Nephron (organoid): ENCODE data around the gene OR51A4.
A peak's percentile ranks its signal among the peaks of the same experiment; 100 is the strongest.
"Not testable (repeated sequence)": the region's sequence is repeated elsewhere in the genome, so short reads cannot be mapped to it uniquely, and the experiment has no call there.

Source experiments
- H3K27ac Mint-ChIP-seq, 3 experiments: 2 replicates each; pipeline ENCODE4 v1.8.0; 2020; ENCODE audit warnings: mixed read lengths in 3 of 3, mild to moderate bottlenecking in 2 of 3, moderate library complexity in 1 of 3
- H3K27me3 Mint-ChIP-seq: 2 replicates; pipeline ENCODE4 v1.8.0; 2021; ENCODE audit warnings: low read depth, mild to moderate bottlenecking, moderate library complexity, mixed read lengths
- H3K36me3 Mint-ChIP-seq: 2 replicates; pipeline ENCODE4 v1.8.0; 2020; ENCODE audit warnings: low read depth, mixed read lengths
- H3K4me1 Mint-ChIP-seq: 2 replicates; pipeline ENCODE4 v1.8.0; 2020; ENCODE audit warnings: mixed read lengths
- H3K4me3 Mint-ChIP-seq, 3 experiments: 2 replicates each; pipeline ENCODE4 v1.8.0; 2020; ENCODE audit warnings: mild to moderate bottlenecking in 3 of 3, mixed read lengths in 3 of 3, moderate library complexity in 2 of 3
- H3K9me3 Mint-ChIP-seq: 2 replicates; pipeline ENCODE4 v1.8.0; 2020; ENCODE audit warnings: mixed read lengths
- TF ChIP-seq, protein P1 (sequence below), 3 experiments: fragments of 200-600 bp; sonication (generic); IDR thresholded peaks; one replicate each; pipeline ENCODE4 v1.5.0; 2021; ENCODE audit warnings: antibody characterized with exemption in 3 of 3; ENCODE audit not compliant: unreplicated experiment in 3 of 3

The OR51A4 gene

DNA sequence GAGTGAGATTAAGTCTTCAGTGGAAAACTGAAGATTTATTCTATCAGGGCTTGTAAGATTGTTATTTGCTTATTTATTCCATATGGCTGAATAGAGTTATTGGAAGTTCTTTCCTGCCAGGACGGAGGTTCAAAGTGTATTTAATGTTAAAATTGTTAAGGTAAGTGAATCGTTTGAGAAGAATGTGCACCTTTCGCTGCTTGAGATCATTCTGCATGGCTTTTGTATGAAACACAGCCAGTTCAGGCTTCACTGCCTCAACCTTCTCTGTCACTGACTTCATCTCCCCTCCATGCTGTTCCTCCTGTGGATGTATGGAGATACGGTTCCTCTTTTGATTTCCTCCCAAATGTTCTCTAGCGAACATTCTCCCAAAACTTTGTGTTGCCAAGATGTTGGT is 28.0 kb upstream of the OR51A4 start:
- Mint-ChIP-seq H3K36me3 (no peaks in the 10 kb centered on the region), H3K4me3 (no peak overlapping the region), H3K27me3 (no peaks in the 10 kb centered on the region), H3K9me3 (peaks cover 2% of the 10 kb centered on the region), H3K27ac (peak overlapping the region in 2 of 3 experiments; percentile 29 to 40), H3K4me1 (peaks cover 17% of the 10 kb centered on the region)
- TF ChIP-seq, protein P1, sequence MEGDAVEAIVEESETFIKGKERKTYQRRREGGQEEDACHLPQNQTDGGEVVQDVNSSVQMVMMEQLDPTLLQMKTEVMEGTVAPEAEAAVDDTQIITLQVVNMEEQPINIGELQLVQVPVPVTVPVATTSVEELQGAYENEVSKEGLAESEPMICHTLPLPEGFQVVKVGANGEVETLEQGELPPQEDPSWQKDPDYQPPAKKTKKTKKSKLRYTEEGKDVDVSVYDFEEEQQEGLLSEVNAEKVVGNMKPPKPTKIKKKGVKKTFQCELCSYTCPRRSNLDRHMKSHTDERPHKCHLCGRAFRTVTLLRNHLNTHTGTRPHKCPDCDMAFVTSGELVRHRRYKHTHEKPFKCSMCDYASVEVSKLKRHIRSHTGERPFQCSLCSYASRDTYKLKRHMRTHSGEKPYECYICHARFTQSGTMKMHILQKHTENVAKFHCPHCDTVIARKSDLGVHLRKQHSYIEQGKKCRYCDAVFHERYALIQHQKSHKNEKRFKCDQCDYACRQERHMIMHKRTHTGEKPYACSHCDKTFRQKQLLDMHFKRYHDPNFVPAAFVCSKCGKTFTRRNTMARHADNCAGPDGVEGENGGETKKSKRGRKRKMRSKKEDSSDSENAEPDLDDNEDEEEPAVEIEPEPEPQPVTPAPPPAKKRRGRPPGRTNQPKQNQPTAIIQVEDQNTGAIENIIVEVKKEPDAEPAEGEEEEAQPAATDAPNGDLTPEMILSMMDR (IDR thresholded peaks at IDR 0.05; ENCODE audit: unreplicated experiment in 3 of 3) = no peak

- TF ChIP-seq, protein P1 (IDR thresholded peaks at IDR 0.05; ENCODE audit: unreplicated experiment in 3 of 3) = no peak
- H3K4me3 Mint-ChIP-seq = no peak overlapping the region
- H3K4me1 Mint-ChIP-seq = peaks cover 6% of the 10 kb centered on the region
- H3K27ac Mint-ChIP-seq = no peak overlapping the region
- H3K36me3 Mint-ChIP-seq = no peaks in the 10 kb centered on the region
- peaks cover 11% of the 10 kb centered on the region for H3K9me3 Mint-ChIP-seq
- no peaks in the 10 kb centered on the region for H3K27me3 Mint-ChIP-seq
Measured at GRCh38 chr11:4962816-4963215, 15.4 kb upstream of the OR51A4 start.

DNA sequence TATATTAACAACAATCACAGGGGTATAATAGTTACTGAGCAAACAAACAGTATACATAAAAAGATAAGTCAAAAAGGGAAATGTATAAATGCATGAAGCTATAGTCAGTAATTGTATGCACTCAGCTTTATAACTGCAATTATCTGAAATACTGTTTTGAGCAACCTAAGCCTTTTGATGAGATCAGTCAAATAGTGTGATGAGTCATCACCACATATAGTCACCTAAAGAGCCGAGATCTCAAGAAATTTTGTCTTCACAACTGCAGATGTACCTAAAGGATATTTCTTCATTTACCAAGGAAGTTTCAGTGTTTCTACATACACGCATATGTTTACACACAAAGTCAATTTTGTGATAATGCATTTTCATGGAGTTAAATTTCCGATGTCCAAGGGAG is 13.5 kb upstream of the OR51A4 start:
- no peak overlapping the region for H3K27ac Mint-ChIP-seq
- H3K27me3 Mint-ChIP-seq = no peaks in the 10 kb centered on the region
- H3K36me3 Mint-ChIP-seq = no peaks in the 10 kb centered on the region
- H3K9me3 Mint-ChIP-seq = peaks cover 11% of the 10 kb centered on the region
- TF ChIP-seq, protein P1 (IDR thresholded peaks at IDR 0.05; ENCODE audit: unreplicated experiment in 3 of 3) = no peak
- H3K4me3 Mint-ChIP-seq = no peak overlapping the region
- H3K4me1 Mint-ChIP-seq = peaks cover 6% of the 10 kb centered on the region

DNA sequence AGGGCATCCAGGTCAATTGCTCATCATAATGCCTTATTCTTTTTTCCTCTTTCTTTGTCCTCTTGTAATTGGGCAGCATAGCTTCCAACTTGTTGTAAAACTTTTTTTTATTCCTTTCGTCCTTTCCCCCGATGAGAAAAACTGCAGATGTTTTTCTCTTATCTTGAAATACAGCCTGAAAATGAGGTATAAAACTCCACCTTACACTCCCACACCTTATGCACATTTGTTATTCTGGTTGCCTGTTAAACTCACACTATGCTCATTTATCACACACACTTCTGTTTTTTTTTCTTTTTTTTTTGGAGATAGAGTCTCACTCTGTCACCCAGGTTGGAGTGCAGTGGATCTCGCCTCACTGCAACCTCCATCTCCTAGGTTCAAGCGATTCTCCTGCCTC is 10.0 kb upstream of the OR51A4 start:
- H3K4me1 Mint-ChIP-seq = no peaks in the 10 kb centered on the region
- no peaks in the 10 kb centered on the region for H3K36me3 Mint-ChIP-seq
- H3K9me3 Mint-ChIP-seq = peaks cover 2% of the 10 kb centered on the region

DNA sequence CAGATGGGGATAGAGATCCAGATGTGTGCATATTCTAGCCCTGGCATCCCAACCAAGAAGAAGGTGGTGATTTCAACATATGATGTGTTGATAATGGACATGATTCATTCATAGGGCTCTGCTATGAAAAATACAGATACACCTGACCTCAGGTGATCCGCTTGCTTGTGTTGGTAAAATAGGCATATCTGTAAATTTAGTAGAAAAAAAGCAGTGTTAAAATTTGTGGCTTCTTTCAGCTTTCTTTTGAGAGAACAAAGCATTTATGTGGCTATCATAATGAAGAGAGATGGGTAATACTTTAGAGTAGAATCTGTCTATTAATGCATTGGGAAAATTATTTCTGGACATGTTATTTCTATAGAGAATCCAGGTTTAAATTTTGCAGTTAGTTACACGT is 8.2 kb upstream of the OR51A4 start, which contains the start of gene OR51A2:
TSS of gene OR51A2 (minus strand) at position 101 of the 400 bp plus-strand sequence. CDS start at position 101, 0 bp downstream.
- H3K36me3 Mint-ChIP-seq, H3K27me3 Mint-ChIP-seq, H3K9me3 Mint-ChIP-seq, H3K4me1 Mint-ChIP-seq, H3K27ac Mint-ChIP-seq, H3K4me3 Mint-ChIP-seq: not testable (repeated sequence)

More for the DNA sequence above, 10.0 kb upstream of the OR51A4 start:
- no peak overlapping the region for H3K27ac Mint-ChIP-seq
- TF ChIP-seq, protein P1 (IDR thresholded peaks at IDR 0.05; ENCODE audit: unreplicated experiment in 3 of 3) = no peak
- no peak overlapping the region for H3K4me3 Mint-ChIP-seq
- no peaks in the 10 kb centered on the region for H3K27me3 Mint-ChIP-seq

GRCh38 chr11:4936745-4937144 is 10.7 kb downstream of the OR51A4 start:
- no peaks in the 10 kb centered on the region for H3K4me1 Mint-ChIP-seq
- H3K4me3 Mint-ChIP-seq = no peak overlapping the region
- H3K27me3 Mint-ChIP-seq = no peaks in the 10 kb centered on the region
- TF ChIP-seq, protein P1 (IDR thresholded peaks at IDR 0.05; ENCODE audit: unreplicated experiment in 3 of 3) = no peak
- no peaks in the 10 kb centered on the region for H3K9me3 Mint-ChIP-seq
- H3K27ac Mint-ChIP-seq = no peak overlapping the region
- H3K36me3 Mint-ChIP-seq = no peaks in the 10 kb centered on the region
